ENCODE data around the gene OLFM1. TPM values are rescaled to one million over a fixed set of nuclear protein-coding genes. Genes with fewer than 3 reads are reported as not detected.

OLFM1 gene
- total and polyA plus RNA-seq, 2 of the 4 experiments (the other 2 are of a cell fraction): 0.36 to 0.38 TPM

DNA sequence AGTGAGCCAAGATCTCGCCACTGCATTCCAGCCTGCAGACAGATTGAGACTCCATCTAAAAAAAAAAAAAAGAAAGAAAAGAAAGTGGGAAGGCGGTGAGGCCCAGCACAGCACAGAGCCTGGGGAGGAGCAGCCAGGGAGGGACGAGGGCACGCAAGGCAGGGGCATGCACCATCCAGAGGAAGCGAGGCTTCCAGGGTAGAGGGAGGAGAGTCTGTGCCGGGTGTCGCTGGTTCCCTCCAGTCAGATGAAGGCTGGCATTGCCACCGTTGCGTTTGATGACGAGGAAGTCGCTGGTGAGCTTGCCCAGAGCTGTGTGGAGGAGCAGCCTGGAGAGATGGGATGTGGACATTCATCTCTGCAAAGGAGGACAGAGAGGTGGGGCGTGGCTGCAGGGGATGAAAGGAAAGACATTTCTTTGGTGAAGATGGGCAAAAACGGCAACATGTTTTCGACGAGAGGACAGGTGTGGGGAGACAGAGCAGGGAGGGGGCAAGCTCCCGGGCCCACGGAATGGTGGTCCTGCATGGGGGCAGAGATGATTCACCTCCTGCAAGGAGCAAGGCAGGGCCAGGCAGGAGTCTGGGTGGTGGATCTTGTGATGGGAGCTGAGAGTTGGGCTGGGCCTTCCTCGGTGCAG, 18.6 kb upstream of the OLFM1 start:
- no peak overlapping the region for H2BK20ac ChIP-seq (ENCODE audit: low read depth, low read length)
- no peak overlapping the region for H3K4me2 ChIP-seq (ENCODE audit: low read depth, low read length)
- no peak overlapping the region for H2BK5ac ChIP-seq (ENCODE audit: low read depth, low read length, poor library complexity, severe bottlenecking)
- no peak overlapping the region for H3K18ac ChIP-seq (ENCODE audit: low read depth, low read length)
- no peak overlapping the region for H2AK9ac ChIP-seq (replicated peaks; ENCODE audit: low read depth, low read length, poor library complexity)
- no peaks in the 10 kb centered on the region for H3K36me3 ChIP-seq (ENCODE audit: control insufficient read depth, insufficient read depth, low read length)
- H4K91ac ChIP-seq (ENCODE audit: insufficient read depth, low read depth, low read length): no peak overlapping the region
- no peak overlapping the region for H3K56ac ChIP-seq (ENCODE audit: extremely low read depth, insufficient read depth, low read length)
- ChIA-PET CTCF (no interaction called here), POLR2A (ENCODE audit: unreplicated experiment) (no interaction called here)
- no peaks in the 10 kb centered on the region for H3K79me1 ChIP-seq (ENCODE audit: low read depth in 1 of 2, low read length in 2 of 2)
- H3K9ac ChIP-seq (ENCODE audit: low read depth, low read length): no peak overlapping the region
- H3K4me1 ChIP-seq (ENCODE audit: control insufficient read depth, insufficient read depth, low read length): no peaks in the 10 kb centered on the region
- no peaks in the 10 kb centered on the region for H3K9me1 ChIP-seq (ENCODE audit: insufficient read depth, low read length)
- dilution Hi-C loops (cut with HindIII; ENCODE audit: low sequenced_read_pairs, unreplicated experiment) (no loop called here), intact Hi-C loops (cut with micrococcal nuclease) (no loop called here), in situ Hi-C loops (cut with MboI; ENCODE audit: low sequenced_read_pairs) (no loop called here)
- H3K4me3 ChIP-seq (ENCODE audit: insufficient read depth, low read depth, low read length): no peak overlapping the region
- H2BK120ac ChIP-seq (ENCODE audit: low read depth, low read length): no peak overlapping the region
- no peak overlapping the region for H2BK15ac ChIP-seq (ENCODE audit: low read depth, low read length)
- no peak overlapping the region for H4K8ac ChIP-seq (ENCODE audit: low read depth in 2 of 2, low read length in 2 of 2)
- no peak for TF ChIP-seq RFX5 (IDR thresholded peaks at IDR 0.05; ENCODE audit: low read depth, low read length)
- TF ChIP-seq, protein P1, sequence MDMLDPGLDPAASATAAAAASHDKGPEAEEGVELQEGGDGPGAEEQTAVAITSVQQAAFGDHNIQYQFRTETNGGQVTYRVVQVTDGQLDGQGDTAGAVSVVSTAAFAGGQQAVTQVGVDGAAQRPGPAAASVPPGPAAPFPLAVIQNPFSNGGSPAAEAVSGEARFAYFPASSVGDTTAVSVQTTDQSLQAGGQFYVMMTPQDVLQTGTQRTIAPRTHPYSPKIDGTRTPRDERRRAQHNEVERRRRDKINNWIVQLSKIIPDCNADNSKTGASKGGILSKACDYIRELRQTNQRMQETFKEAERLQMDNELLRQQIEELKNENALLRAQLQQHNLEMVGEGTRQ (IDR thresholded peaks at IDR 0.05; ENCODE audit: low read depth, low read length): no peak
- no peak for TF ChIP-seq MAFK (IDR thresholded peaks at IDR 0.05; ENCODE audit: low read depth, low read length)
- TF ChIP-seq, protein P2, sequence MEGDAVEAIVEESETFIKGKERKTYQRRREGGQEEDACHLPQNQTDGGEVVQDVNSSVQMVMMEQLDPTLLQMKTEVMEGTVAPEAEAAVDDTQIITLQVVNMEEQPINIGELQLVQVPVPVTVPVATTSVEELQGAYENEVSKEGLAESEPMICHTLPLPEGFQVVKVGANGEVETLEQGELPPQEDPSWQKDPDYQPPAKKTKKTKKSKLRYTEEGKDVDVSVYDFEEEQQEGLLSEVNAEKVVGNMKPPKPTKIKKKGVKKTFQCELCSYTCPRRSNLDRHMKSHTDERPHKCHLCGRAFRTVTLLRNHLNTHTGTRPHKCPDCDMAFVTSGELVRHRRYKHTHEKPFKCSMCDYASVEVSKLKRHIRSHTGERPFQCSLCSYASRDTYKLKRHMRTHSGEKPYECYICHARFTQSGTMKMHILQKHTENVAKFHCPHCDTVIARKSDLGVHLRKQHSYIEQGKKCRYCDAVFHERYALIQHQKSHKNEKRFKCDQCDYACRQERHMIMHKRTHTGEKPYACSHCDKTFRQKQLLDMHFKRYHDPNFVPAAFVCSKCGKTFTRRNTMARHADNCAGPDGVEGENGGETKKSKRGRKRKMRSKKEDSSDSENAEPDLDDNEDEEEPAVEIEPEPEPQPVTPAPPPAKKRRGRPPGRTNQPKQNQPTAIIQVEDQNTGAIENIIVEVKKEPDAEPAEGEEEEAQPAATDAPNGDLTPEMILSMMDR (conservative IDR thresholded peaks at IDR 0.05; ENCODE audit: low read depth, low read length): no peak
- no peak for TF ChIP-seq RCOR1 (IDR thresholded peaks at IDR 0.05; ENCODE audit: insufficient replicate concordance, low read length)
- no peak for TF ChIP-seq RAD21 (IDR thresholded peaks at IDR 0.05; ENCODE audit: low read length)
- no peak for TF ChIP-seq SMC3 (IDR thresholded peaks at IDR 0.05; ENCODE audit: low read depth, low read length)
- no peak for TF ChIP-seq POLR2A (IDR thresholded peaks at IDR 0.05; ENCODE audit: low read depth, low read length)
- TF ChIP-seq CHD1 (IDR thresholded peaks at IDR 0.05; ENCODE audit: low read depth, low read length): no peak
- no peak for TF ChIP-seq CEBPB (IDR thresholded peaks at IDR 0.05; ENCODE audit: low read depth, low read length)
- no peak for TF ChIP-seq BHLHE40 (IDR thresholded peaks at IDR 0.05; ENCODE audit: low read depth, low read length)
- TF ChIP-seq NFE2L2 (IDR thresholded peaks at IDR 0.05; ENCODE audit: low read depth, low read length): no peak
- TF ChIP-seq MXI1 (IDR thresholded peaks at IDR 0.05; ENCODE audit: borderline replicate concordance, low read depth, low read length): no peak
- TF ChIP-seq FOS (IDR thresholded peaks at IDR 0.05; ENCODE audit: low read depth, low read length): no peak
- no peak for TF ChIP-seq MAZ (IDR thresholded peaks at IDR 0.05; ENCODE audit: borderline replicate concordance, low read depth, low read length)
- TF ChIP-seq, protein P3, sequence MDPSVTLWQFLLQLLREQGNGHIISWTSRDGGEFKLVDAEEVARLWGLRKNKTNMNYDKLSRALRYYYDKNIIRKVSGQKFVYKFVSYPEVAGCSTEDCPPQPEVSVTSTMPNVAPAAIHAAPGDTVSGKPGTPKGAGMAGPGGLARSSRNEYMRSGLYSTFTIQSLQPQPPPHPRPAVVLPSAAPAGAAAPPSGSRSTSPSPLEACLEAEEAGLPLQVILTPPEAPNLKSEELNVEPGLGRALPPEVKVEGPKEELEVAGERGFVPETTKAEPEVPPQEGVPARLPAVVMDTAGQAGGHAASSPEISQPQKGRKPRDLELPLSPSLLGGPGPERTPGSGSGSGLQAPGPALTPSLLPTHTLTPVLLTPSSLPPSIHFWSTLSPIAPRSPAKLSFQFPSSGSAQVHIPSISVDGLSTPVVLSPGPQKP (IDR thresholded peaks at IDR 0.05; ENCODE audit: borderline replicate concordance, low read depth, low read length): no peak
- no peak overlapping the region for H4K5ac ChIP-seq (ENCODE audit: low read depth, low read length)
- DNase-seq (no peak), ATAC-seq (ENCODE audit: low read depth) (no peak)
- H2AFZ ChIP-seq (replicated peaks; ENCODE audit: low read length, poor library complexity): no peak overlapping the region
- H2AK5ac ChIP-seq (ENCODE audit: low read depth, low read length): no peak overlapping the region
- no peaks in the 10 kb centered on the region for H4K20me1 ChIP-seq (ENCODE audit: insufficient read depth, low read length)
- H3K23ac ChIP-seq (ENCODE audit: low read depth, low read length): no peak overlapping the region
- no peak overlapping the region for H3K4ac ChIP-seq (ENCODE audit: low read depth, low read length)
- no TSS peak for BruUV-seq (replicated peaks)
- no peaks in the 10 kb centered on the region for H3K9me3 ChIP-seq (ENCODE audit: control insufficient read depth, insufficient read depth, low read length)
- no peak overlapping the region for H3K14ac ChIP-seq (replicated peaks; ENCODE audit: low read depth, low read length)
- no peak overlapping the region for H3K27ac ChIP-seq (ENCODE audit: insufficient read depth, low read length)
- WGBS, 2 experiments (ENCODE audit: extremely low coverage in 2 of 2, insufficient read length in 1 of 2): 47% methylated on average over 5 of the region's 18 CpGs; no CpG with 5 or more reads in 1 of the 2 experiments
- peaks cover 2% of the 10 kb centered on the region; the same call in 1 of the 2 replicates for H3K27me3 ChIP-seq (ENCODE audit: control insufficient read depth, insufficient read depth, low read length)

Measured in IMR-90 (cell line).